A549 (cell line): ENCODE data around the gene SSUH2. TPM values are rescaled to one million over a fixed set of nuclear protein-coding genes. Genes with fewer than 3 reads are reported as not detected.
A peak's percentile ranks its signal among the peaks of the same experiment; 100 is the strongest.
"Not testable (repeated sequence)": the region's sequence is repeated elsewhere in the genome, so short reads cannot be mapped to it uniquely, and the experiment has no call there.

Source experiments
- ATAC-seq, 2 experiments: fragments of 200-7000 bp in 1 of 2; fragments of >200 bp in 1 of 2; cut with Nextera tagmentation in 1 of 2; cut with Tn5 transposase in 1 of 2; 3 replicates each; pipeline versions ENCODE4 v1.8.0 to v1.9.1; 2018 to 2020; ENCODE audit warnings: mild to moderate bottlenecking in 1 of 2, moderate library complexity in 1 of 2
- CTCF ChIA-PET: fragments of 300-600 bp; sonication (Branson Sonifier 250); formaldehyde crosslinking; extraction: SDS; loops from one replicate; lab custom pipeline; 2021; ENCODE audit warnings: antibody characterized with exemption, inconsistent platforms; lab: Yijun Ruan, JAX
- POLR2A ChIA-PET: fragments of 350-600 bp; formaldehyde crosslinking; extraction: SDS; loops from one replicate; lab custom pipeline; 2021; ENCODE audit warnings: antibody characterized with exemption, inconsistent platforms; lab: Yijun Ruan, JAX
- DNase-seq, 2 experiments: peaks; one replicate each; pipeline versions ENCODE4 v3.0.0 to v3.0.0-alpha.2; 2011 to 2016; ENCODE audit warnings: low read depth in 1 of 2, low spot score in 1 of 2
- FAIRE-seq: peaks from 2 replicates; lab custom pipeline; 2011; peaks lifted over from hg19 to GRCh38; lab: Jason Lieb, UNC
- H3K27ac ChIP-seq, 2 experiments: fragments of >200 bp; sonication (Bioruptor Twin); formaldehyde crosslinking; 3 replicates each; pipeline ENCODE4 v1.5.1; 2016 to 2017
- H3K4me1 ChIP-seq: fragments of >200 bp; sonication (Bioruptor Twin); formaldehyde crosslinking; 3 replicates; pipeline ENCODE4 v1.6.1; 2016
- H3K4me2 ChIP-seq: fragments of >200 bp; sonication (Bioruptor Twin); formaldehyde crosslinking; 3 replicates; pipeline ENCODE4 v1.6.1; 2016
- H3K4me3 ChIP-seq: fragments of >200 bp; sonication (Bioruptor Twin); formaldehyde crosslinking; 3 replicates; pipeline ENCODE4 v1.5.1; 2016
- H3K9me3 ChIP-seq: fragments of >200 bp; sonication (Bioruptor Twin); formaldehyde crosslinking; 3 replicates; pipeline ENCODE4 v1.6.1; 2016
- CBX2 ChIP-seq: fragments of 200-600 bp; sonication (generic); IDR thresholded peaks from 2 replicates; pipeline ENCODE4 v1.6.1; 2016; ENCODE audit warnings: low read depth, mild to moderate bottlenecking, borderline replicate concordance
- CHD2 ChIP-seq: fragments of 150-350 bp; IDR thresholded peaks from 2 replicates; pipeline ENCODE4 v1.6.1; 2014; ENCODE audit warnings: low read length; ENCODE audit not compliant: partially characterized antibody
- E2F6 ChIP-seq: IDR thresholded peaks from 2 replicates; pipeline ENCODE4 v1.6.1; 2012; ENCODE audit warnings: low read depth, borderline replicate concordance
- EHMT2 ChIP-seq: fragments of 200-600 bp; sonication (generic); IDR thresholded peaks from 2 replicates; pipeline ENCODE4 v1.6.1; 2016; ENCODE audit warnings: antibody characterized with exemption, low read depth, mild to moderate bottlenecking, moderate library complexity
- FOSL2 ChIP-seq, 2 experiments: fragments of 450-650 bp in 1 of 2; fragments of >200 bp in 1 of 2; sonication (Bioruptor Twin) in 1 of 2; formaldehyde crosslinking; IDR thresholded peaks; 2 replicates each; pipeline versions ENCODE4 v1.5.0 to v1.6.1; 2016 to 2020; ENCODE audit warnings: mild to moderate bottlenecking in 1 of 2, moderate library complexity in 1 of 2
- HES2 ChIP-seq: fragments of >200 bp; sonication (Bioruptor Twin); formaldehyde crosslinking; IDR thresholded peaks from 2 replicates; pipeline ENCODE4 v1.6.1; 2016
- HOXB13 ChIP-seq: fragments of 250-450 bp; sonication (Bioruptor Pico); IDR thresholded peaks from 2 replicates; pipeline ENCODE4 v1.5.0; 2020; ENCODE audit warnings: low read depth, mild to moderate bottlenecking, moderate library complexity
- JUNB ChIP-seq: fragments of >200 bp; sonication (Bioruptor Twin); formaldehyde crosslinking; IDR thresholded peaks from 2 replicates; pipeline ENCODE4 v1.6.1; 2016
- MAFK ChIP-seq: fragments of 450-650 bp; IDR thresholded peaks from 2 replicates; pipeline ENCODE4 v1.6.1; 2014; ENCODE audit not compliant: partially characterized antibody
- MAZ ChIP-seq: fragments of 150-350 bp; IDR thresholded peaks from 2 replicates; pipeline ENCODE4 v1.6.1; 2014; ENCODE audit warnings: antibody characterized with exemption, low read depth, low read length, borderline replicate concordance
- RNF2 ChIP-seq: fragments of 200-600 bp; sonication (generic); IDR thresholded peaks from 2 replicates; pipeline ENCODE4 v1.6.1; 2016; ENCODE audit warnings: low read depth, mild to moderate bottlenecking, antibody characterized with exemption, moderate library complexity, borderline replicate concordance
- SMC3 ChIP-seq: fragments of >200 bp; sonication (Bioruptor Twin); formaldehyde crosslinking; IDR thresholded peaks from 3 replicates; pipeline ENCODE4 v1.6.1; 2018; ENCODE audit warnings: inconsistent platforms
- ZFP36 ChIP-seq: fragments of 450-650 bp; IDR thresholded peaks from 2 replicates; pipeline ENCODE4 v1.6.1; 2014; ENCODE audit warnings: borderline replicate concordance; ENCODE audit not compliant: partially characterized antibody
- WGBS: methylation state at CpG from one replicate; pipeline ENCODE4 v1.1.6; 2017; ENCODE audit errors: missing lambda C conversion rate; 5-methylcytosine and 5-hydroxymethylcytosine counted together
- polyA plus RNA-seq, 4 experiments: library from polyadenylated mRNA; depleted of rRNA in 3 of 4; stranded (reverse); fragments of >200 nt; fragmentation: RNase III in 1 of 4; extraction: RNeasy Plus Mini Kit Qiagen cat#74134 plus additional on column Dnase treatment in 1 of 4; gene quantifications; 2 replicates in 3 of 4; 3 replicates in 1 of 4; pipeline ENCODE4 v1.2.3, GENCODE V29; 2011 to 2017

The SSUH2 gene
- polyA plus RNA-seq, 2 of the 4 experiments (the other 2 are of a cell fraction) = 0.56 to 0.59 TPM

GRCh38 chr3:8681349-8681748, 36.8 kb upstream of the SSUH2 start:
- H3K27ac ChIP-seq = peak overlapping the region; percentile 45 to 82; a peak in 4 of 6 replicates
- H3K4me2 ChIP-seq = no peak overlapping the region
- H3K4me1 ChIP-seq = peaks cover 31% of the 10 kb centered on the region
- TF ChIP-seq E2F6 = no peak
- no peak for TF ChIP-seq EHMT2
- TF ChIP-seq, all 56 proteins: peak for 0
- DNase-seq = no peak
- POLR2A ChIA-PET = no interaction called here
- WGBS = 94% methylated on average over 5 of the region's 22 CpGs
- ATAC-seq = no peak
- CTCF ChIA-PET = interaction anchor here (2.3 kb wide), 1 partner anchor 88 kb away, joined by 10 read pairs; the partner anchor contains the start of gene OXTR
- no peak overlapping the region for H3K4me3 ChIP-seq
- H3K9me3 ChIP-seq = no peaks in the 10 kb centered on the region
- FAIRE-seq = no peak

- WGBS = 34% methylated on average over 13 of the region's 13 CpGs
- FAIRE-seq; TF ChIP-seq FOSL2 (IDR thresholded peaks at IDR 0.05): not testable (repeated sequence)
- peak; percentile 86 to 96 for ATAC-seq
- peak; percentile 46; the same call in 1 of the 2 replicates for TF ChIP-seq FOSL2 (CRISPR knock-in tag; IDR thresholded peaks at IDR 0.05)
- TF ChIP-seq, all 56 proteins: peak for 1; not testable (repeated sequence) for 55
- CTCF ChIA-PET = interaction anchor here (1.0 kb wide), 1 partner anchor 18 kb away, joined by 4 read pairs; no protein-coding TSS in a partner anchor
- Histone ChIP-seq H3K27ac (peak overlapping the region; percentile 55 to 82; a peak in 5 of 6 replicates), H3K4me2 (peak overlapping the region; percentile 70), H3K4me1 (peaks cover 31% of the 10 kb centered on the region)
- H3K4me3 ChIP-seq, POLR2A ChIA-PET, H3K9me3 ChIP-seq: not testable (repeated sequence)
- peak in 1 of 2 experiments; percentile 68 for DNase-seq
Observed at GRCh38 chr3:8679817-8680553, 35.4 kb upstream of the SSUH2 start.

GRCh38 chr3:8678751-8679150, 34.2 kb upstream of the SSUH2 start:
- WGBS = no CpG with 5 or more reads among the region's 19 CpGs
- no peak for ATAC-seq
- Histone ChIP-seq H3K9me3 (no peaks in the 10 kb centered on the region), H3K4me1 (peaks cover 31% of the 10 kb centered on the region), H3K27ac (no peak overlapping the region), H3K4me3 (no peak overlapping the region), H3K4me2 (no peak overlapping the region)
- FAIRE-seq = no peak
- CTCF ChIA-PET = no interaction called here
- TF ChIP-seq RNF2 (no peak), MAFK (no peak), ZFP36 (no peak), HES2 (no peak), HOXB13 (CRISPR knock-in tag) (no peak), SMC3 (no peak), CBX2 (no peak), CHD2 (no peak), JUNB (no peak), MAZ (no peak)
- POLR2A ChIA-PET = no interaction called here
- no peak for DNase-seq

- H3K27ac ChIP-seq, H3K4me2 ChIP-seq, H3K9me3 ChIP-seq, CTCF ChIA-PET, DNase-seq, POLR2A ChIA-PET, H3K4me3 ChIP-seq, ATAC-seq, FAIRE-seq: not testable (repeated sequence)
- 91% methylated on average over 6 of the region's 6 CpGs for WGBS
- peaks cover 26% of the 10 kb centered on the region for H3K4me1 ChIP-seq
Observed at GRCh38 chr3:8677258-8677657, 32.7 kb upstream of the SSUH2 start.

- H3K4me2 ChIP-seq, POLR2A ChIA-PET, FAIRE-seq, H3K27ac ChIP-seq, ATAC-seq, H3K4me3 ChIP-seq, DNase-seq, H3K9me3 ChIP-seq: not testable (repeated sequence)
- CTCF ChIA-PET = interaction anchor here (1.5 kb wide), 1 partner anchor 12 kb away, joined by 8 read pairs; no protein-coding TSS in a partner anchor
- WGBS = 78% methylated on average over 7 of the region's 7 CpGs
- H3K4me1 ChIP-seq = peaks cover 12% of the 10 kb centered on the region
Observed at GRCh38 chr3:8675591-8675990, 31.0 kb upstream of the SSUH2 start.
